ENCODE measurements around the gene CCDC187.
"Not testable (repeated sequence)": the region's sequence is repeated elsewhere in the genome, so short reads cannot be mapped to it uniquely, and the experiment has no call there.

CCDC187 gene

DNA sequence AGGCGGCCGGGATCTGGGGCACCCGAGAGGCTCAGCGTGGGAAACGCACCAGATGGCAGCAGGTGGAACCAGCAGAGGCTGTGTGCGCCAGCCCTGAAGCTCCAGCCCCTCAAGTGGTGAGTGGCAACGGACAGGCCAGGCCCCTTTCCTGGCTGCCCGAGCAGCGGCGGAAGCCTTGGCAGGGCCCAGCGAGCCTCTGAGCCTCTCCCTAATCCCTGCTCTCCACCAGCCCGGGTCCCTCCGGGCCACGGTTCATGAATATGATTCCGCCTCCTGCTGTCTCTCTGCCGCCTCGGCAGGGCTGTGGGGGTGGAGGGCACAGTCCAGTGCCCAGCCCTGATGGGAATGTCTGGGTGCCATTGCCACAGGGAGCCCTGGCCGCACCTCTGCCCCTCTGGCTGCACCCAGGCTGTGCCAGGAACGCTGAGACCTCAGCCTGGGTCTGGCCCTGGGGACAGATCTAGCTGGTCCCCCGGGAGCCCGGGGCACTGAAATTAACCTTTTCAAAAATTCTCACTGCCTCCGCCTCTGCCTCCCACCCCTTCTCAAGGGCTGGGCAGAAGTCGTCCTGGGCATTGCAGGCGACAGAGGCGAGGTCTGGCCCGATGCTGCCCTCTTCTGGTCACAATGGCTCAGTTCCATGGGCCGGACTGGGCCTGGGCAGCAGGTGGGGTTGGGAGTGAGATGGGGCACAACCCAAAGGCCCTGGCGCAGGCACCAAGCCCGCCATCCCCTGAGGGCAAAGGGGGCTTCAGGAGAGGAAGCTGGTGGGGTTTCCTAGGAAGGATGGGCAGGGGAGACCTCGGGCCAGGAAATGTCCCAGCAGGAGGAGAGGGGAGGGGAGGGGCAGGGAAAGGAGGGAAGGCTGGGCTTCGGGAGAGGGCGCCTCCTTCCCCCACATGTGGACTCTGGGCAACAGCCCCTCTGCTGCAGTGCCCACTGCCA, 20.3 kb downstream of the CCDC187 start:
- peak; percentile 87 for DNase-seq

DNA sequence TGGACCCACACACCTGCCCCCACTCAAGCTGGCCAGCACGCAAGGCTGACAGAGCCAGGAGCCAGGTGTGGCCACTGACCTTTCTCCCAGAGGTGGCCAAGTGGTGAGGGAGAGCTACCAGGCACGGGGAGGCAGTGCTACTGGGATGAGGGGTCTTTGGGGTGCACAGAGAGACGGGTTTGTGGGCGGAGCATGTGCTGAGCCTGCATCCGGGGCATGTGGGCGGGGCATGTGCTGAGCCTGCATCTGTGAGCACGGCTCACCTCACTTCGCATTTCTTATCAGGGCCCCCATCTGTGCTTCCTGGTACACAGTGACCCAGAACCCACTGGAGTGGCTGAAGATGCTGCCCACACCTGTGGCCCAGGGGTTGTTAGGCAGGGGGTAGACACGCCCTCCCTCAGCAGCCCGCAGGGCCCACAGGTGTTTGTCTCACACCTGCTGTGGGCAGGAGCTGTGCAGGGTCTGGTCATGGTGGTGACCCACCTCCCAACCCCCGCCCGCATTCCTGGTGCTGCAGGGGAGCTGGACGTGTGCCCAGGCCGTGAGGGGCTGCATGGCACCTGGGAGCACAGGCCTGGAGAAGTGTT, 21.5 kb downstream of the CCDC187 start:
- DNase-seq, result no peak

DNA sequence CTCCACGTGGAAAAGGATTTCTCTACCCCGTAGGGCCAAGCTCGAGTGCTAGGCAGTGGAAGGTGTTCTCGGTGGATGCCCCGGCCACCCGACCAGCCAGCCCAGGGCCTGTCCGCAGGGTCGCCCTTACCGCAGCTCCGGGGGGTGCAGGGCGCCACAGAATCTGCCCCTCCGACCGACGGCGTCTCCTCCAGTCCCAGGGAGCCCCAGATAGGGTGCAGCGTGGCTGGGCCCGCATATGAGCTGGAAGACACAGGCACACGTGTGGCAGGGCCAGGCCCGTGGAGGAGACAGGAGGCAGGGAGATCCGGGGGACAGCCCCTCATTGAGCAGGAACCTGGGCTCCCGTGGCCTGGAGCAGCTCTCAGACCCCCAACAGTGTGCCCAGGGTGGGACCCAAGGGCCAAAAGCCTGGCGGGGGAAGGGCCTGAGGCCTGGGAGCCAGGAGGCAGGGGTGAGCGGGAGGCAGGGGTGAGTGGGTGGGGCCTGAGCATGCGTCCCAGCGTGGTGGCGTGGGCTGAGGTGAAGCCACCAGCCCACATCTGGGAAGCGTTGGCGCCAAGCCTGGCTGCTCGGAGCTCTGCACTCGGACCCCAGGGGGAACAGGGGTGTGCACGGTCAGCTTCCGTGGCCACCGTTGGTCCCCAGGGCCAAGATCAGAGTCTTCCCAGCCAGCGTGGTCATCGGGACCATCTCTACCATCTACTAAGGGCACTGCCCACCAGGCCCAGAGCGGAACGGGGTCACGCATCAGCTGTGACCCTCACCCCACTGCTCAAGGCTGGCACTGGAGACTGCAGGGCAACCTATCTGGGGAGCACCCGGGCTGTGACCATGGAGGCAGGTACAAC, 22.2 kb downstream of the CCDC187 start:
- no peak for DNase-seq

DNA sequence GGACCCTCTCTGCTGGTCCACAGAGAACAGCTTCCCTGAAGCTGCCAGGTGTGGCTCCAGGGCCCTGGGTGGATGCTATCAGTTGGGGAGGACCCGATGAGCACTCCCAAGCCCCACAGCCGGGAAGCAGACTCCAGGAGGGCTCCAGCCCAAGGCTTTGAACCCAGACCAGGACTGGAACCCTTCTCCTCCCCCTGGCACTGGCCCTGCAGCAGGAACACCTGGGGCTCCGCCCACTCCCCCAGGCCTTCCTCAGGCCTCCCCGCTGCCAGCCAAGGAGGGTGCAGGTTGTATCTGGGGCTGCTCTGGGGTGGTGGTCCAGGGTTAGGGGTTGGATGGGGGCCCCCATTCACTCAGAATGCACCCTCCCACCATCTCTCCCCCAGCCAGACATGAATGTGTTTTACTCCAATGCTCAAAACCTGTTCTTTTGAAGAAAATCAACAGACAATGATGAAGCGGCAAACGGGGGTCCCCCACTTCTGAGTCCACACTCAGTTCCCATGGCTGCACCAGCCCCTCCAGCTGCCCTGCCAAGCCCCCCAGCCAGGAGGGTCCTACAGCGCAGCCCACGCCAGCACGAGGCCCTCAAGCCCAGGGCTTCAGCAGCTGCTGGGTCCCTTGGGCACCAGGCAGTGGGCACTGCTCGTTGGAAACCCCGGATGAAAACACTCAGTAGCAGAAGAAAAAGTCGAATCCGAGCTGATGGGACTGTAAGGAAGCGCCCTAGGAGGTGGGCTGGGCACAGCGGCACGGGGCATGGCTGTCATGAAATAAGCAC, 23.2 kb downstream of the CCDC187 start:
- no peak for DNase-seq

DNA sequence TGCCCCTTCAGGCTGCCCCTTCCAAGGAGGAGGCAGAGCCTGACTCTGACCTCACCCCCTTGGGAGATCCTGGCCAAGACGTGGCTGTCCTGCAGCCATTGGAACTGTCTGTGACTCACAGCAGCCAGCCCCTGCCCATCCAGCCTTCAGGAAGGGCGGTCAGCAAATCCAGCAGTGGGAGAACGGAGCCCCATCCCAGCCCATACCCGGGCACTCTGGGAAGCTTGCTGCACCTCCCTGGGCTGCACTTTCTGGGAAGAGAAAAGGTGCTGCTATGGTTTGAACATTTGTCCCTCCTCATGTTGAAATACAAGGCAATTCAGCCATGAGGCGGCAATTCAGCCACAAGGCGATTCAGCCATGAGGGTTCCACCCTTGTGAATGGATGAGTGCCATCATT, 24.4 kb downstream of the CCDC187 start:
- no peak for DNase-seq

DNA sequence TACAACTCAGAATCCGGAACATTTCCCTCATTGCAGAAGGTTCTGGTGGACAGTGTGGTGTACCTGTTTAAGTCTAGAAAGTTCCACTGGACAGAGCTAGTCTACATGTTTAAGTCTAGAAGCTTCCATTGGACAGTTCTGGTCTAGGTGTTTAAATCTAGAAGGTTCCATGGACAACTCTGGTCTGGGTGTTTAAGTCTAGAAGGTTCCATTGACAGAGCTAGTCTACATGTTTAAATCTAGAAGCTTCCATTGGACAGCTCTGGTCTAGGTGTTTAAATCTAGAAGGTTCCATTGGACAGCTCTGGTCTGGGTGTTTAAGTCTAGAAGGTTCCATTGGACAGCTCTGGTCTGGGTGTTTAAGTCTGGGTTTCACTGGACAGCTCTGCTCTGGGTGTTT, 25.0 kb downstream of the CCDC187 start:
- DNase-seq, result no peak

DNA sequence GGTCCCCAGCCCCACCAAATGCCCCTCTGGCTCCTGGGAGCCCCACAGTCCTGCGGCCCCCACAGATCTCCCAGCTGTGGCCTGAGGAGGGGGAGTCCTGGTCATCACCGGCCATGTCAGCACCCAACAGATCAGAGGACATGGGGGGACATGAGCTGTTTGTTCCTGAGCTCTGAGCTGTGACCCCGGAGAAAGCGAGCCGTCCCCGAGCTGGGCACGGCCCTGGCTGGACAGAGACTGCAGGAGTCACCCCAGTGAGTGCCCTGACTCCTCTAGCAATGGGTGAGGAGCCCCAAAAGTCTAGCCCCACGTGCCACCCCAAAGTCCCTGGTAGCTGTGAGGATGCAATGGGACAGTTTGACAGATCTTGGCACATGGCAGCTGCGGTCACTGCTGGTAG, 25.7 kb downstream of the CCDC187 start:
- DNase-seq, result no peak

DNA sequence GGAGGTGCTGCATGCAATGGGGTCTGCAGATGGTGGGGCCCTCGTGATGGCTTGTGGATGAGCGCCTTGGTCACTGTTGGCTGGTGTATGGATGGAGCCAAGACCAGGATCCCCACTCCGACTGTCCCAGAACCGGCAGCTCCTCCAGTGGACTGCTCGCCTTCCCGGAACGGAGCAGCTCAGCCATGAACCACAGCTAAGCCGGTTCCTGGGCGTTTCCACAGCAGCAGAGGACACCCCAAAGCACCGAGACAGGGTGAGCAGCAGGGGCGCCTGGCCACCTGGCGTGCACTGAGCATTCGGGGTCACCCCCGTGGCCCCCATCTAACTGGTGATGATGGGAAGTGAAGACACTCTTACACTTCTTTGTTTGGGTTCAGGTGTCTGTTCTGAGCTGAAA, 26.1 kb downstream of the CCDC187 start:
- DNase-seq, result no peak

DNA sequence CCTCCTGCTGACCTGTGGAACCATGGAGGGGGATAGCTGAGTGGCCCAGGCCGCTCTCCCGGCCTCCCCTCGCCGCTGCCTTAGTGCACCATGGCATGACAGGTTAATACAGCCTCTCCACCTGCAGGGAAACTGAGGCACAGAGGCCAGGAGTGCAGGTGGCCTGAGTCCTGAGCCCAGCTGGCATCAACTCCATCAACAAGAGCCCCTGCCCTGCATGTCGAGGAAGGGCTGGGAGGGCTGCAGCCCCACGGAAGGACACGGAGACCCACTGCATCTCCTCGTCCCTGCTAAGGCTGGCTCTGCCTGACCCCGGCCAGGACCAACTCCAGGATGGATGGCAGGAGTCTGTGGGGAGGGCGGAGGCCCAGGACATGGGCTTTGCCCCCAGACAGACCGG, 27.2 kb downstream of the CCDC187 start:
- DNase-seq, result no peak

DNA sequence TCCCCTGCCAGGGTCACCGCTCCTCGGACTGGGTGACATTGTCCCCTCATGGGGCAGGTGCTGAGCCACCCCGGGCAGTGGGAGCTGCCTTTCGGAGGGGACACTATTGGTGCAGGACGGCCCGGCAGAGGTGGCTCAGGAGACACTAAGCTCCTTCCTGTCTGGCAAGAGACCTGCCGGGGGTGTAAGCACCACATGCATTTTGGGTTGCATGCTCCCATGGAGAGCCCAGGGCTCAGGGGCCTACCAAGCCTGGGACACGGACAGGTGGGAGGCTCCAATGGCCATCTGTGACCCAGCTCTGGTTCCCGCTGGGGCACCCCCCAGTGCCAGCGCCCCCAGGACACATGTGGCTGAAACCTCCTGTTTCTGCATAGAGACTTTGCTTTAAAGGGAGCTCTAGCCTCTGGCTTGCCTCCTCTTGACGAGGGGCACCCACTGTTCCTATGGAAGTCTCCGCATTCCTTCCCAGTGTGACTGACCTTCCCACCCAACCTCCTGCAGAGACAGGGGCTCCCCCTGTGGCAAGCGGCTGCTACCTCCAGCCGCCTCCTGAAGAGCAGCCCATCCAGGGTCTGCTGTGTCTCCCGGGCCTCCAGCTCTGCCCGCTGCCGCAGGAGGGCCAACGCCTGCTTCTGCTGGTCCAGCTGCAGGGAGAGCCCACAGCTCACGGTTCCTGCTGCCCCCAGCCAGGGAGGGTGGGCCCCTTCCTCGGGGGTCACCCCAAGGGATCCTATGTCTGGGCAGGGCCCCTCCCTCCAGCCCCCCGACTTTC, 28.1 kb downstream of the CCDC187 start:
- no peak for DNase-seq

DNA sequence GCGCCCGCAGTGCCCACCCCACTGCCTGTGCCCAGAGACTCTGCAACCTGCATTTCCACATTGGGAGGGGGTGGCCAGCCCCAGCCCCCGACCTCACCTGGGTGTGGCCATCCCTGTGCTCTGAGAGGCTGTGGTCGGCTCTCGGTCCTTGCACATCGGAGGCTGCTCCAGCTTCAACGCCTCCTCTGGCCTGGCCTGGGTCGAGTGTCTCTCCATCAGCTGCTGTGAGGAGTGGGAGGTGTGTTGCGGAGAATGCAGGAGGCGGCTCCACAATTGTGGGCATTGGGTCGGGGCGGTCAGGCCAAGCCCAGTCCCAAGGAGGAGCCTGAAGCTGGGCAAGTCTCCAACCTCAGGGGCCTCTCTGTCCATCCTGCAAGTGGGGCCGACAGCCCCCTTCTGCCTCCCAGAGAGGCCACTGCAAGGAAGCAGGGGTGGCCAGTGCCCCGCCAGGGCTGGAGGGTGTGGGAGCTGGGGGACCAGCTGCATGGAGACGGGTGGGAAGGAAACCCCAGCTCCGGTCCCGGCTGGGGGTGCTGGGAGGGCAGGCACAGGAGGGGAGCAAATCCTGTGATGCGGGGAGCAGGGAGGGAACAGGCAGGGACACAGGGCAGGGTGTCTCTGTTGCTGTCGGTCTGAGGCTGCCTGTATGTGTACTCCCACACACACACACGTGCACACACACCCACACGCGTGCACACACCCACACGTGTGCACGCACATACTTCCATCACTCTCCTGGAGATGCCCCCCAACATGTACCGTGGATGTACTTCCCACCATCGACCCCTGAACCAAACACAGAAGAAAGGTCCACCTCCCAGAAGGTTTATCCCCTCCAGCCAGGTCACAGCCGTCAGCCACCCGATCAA, 28.9 kb downstream of the CCDC187 start:
- DNase-seq, result no peak

DNA sequence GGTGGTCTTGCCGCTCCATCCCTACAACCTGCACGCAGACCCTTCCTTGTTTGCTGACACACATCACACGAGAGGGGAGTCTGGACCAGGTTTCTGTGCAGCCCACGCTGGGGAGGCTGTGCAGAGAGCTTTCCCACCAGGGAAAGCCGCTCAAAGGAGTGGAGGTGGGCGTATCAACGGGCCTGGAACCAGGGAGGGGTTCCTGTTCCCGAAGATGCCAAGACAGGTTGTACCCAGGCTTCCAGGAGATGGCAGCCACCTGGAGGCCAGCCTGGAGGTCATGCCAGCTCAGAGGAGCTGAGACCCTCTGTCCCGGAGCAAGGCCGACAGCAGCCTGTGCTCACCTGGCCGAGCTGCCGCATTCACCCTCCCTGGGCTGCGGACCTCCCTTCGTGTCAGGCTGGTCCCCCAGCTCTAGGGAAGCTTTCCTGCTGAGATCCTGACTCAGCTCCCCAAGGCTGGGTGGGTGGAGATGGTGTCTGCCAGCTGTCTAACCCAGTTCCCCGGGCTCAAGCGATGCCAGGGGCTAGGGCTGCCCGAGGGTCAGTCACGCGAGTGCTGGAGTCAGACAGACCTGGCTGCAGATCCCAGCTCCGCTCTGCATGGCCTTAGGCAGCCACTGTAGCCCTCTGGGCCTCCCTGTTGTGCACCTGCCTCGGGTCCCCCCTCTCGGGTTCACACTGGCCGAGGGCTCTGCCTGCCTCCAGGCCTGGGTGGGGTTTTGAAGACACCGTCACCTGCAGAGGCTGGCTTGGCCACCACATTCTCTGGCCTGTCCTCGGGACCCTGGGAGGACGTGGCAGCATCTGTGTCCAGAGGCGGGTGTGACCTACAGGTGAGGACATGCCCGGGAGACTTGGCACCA, 29.7 kb downstream of the CCDC187 start:
- DNase-seq, result no peak

DNA sequence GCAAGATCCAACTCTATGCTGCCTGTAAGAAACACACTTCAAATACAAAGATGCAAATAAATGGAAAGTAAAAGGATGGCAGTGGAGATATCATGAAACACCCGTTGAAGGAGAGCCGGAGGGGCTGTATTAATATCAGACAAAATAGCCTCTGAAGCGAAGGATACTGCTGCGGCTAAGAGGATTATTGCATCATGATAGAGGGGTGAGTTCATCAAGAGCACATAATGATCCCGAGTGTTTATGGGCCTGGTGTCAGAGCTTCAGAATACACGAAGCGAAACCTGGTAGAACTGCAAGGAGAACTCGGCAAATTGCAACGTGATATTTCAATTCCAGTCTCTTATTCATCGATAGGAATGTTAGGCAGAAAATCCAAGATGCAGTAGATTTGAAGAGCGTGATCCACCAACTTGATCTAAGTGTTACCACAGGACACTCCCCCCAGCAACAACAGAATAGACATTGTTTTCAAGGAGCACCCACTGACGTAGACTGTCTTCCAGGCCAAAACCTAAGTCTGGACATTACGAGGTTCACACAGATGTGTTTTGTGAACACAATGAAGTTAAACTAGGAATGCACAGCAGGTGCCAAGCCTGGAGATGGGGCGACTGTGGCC, 30.5 kb downstream of the CCDC187 start:
- no peak for DNase-seq

DNA sequence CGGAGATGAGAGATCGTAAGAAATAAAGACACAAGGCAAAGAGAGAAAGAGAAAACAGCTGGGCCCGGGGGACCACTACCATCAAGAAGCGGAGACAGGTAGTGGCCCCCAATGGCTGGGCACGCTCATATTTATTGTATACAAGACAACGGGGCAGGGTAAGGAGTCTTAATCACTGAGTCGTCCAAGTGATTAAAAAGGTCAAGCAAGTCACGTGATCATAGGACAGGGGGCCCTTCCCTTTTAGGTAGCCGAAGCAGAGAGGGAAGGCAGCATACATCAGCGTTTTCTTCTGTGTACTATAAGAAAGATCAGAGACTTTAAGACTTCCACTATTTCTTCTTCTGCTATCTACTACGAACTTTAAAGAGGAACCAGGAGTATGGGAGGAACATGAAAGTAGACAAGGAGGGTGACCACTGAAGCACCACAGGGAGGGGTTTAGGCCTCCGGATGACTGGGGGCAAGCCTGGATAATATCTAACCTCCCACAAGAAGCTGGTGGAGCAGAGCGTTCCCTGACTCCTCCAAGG, 33.7 kb downstream of the CCDC187 start:
- DNase-seq, result no peak

DNA sequence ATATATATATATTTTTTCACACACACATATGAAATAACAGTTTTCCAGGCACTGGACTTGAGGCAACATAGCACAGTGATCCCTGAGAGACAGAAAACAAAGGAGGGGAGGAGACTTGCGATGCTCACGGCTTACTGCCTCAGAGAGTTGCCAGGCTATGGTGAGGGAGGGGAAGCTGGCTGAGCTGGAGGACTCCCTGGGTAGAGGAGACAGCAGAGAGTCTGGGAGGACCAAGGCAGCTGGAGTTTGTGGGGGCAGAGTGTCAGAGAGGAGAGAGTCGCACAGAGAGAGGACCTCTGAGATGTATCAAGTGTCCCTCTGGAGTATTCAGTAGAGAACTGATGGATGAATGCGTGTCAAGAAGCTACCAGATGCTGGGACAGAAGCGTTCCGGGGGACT, 35.2 kb downstream of the CCDC187 start:
- DNase-seq, result no peak

DNA sequence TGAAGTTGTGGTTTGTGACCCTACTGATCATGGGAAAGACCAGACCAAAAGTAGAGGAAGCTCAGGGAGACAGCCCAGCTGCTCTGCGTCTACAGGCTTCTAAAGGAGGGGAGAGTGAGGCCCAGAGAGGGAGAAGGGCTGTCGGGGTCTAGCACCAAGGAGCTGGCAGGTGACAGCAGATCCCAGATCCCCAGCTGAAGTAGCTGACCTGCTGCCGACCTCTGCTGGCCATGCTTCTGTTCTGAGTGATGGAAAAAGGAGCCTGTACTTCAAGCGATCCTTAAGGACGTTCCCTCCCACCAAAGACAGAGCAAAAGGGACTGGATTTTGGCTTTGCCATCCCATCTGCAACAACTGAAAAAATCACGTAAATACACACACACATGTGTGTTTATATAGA, 35.6 kb downstream of the CCDC187 start:
- no peak for DNase-seq

DNA sequence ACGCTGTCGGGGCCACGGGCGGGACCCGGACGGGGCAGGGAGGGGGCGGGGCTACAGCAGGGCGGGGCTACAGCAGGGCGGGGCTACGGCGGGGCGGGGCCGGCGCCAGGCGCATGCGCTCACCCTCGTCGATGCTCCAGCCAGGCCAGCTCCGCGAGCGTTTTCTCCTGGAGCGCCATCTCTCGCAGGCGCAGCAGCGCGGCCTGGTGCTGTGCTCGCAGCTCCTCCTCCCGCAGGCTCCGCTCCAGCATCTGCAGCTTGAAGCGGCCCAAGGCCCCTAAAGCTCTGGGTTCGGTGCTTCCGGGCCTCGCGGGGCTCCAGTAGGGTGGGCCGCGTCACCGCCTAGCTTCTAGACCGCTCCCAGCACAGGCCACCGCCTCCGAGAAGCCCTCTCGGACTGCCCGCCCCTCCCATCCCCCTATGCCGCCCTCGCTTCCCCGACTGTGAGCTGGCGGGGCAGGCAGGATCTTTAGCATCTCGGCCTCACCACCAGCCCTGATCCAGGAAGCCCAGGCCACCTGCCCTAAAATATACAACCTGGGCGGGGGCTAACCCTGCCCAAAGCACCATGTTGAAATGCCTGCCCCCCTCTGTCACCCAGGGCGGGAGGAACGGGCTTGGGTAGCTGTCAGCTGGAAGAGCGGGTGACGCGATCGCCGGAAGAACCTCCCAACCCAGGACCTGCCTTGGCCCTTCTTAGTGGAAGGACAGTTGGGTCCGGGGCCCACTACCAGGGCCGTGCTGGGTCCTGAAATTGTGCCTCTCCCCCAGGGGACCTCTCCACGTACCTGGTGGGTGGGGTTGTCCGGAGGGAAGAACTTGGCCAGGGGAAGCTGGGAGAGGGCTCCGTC, 36.4 kb downstream of the CCDC187 start:
- peak; percentile 89 for DNase-seq

DNA sequence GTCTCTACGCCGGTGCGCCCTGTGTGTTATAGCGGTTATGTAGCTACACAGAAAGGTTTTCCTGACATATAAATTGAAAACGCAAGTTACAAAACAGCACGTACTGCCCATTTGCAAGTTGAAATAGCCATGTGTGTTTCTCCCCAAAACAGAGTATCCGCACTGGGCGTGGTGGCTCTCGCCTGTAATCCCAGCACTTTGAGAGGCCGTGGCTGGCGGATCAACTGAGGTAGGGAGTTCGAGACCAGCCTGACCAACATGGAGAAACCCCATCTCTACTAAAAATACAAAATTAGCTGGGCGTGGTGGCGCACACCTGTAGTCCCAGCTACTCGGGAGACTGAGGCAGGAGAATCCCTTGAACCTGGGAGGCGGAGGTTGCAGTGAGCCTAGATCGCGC, 37.3 kb downstream of the CCDC187 start:
- DNase-seq, result not testable (repeated sequence)

Data from stimulated activated CD8-positive, alpha-beta memory T cell treated with anti-CD3 and anti-CD28 coated beads, Interleukin-4, amount 100 ng/mL, for 48 hours (primary cell).